SK-N-MC (cell line): Measurements from ENCODE around the gene KANTR.

Experiments used
- EZH2 ChIP-seq: fragments of 200-600 bp; sonication (generic); IDR thresholded peaks from one replicate; pipeline ENCODE4 v1.6.1; 2017; ENCODE audit warnings: antibody characterized with exemption
- FOXP2 ChIP-seq: optimal IDR thresholded peaks from 2 replicates; pipeline ENCODE3; 2011; ENCODE audit warnings: mild to moderate bottlenecking, moderate library complexity; ENCODE audit not compliant: insufficient read depth; ENCODE audit errors: extremely low read length, control extremely low read depth
- POLR2AphosphoS5 ChIP-seq: IDR thresholded peaks from 2 replicates; pipeline ENCODE4 v1.6.1; 2012; ENCODE audit warnings: mild to moderate bottlenecking, low read depth, low read length, borderline replicate concordance

DNA sequence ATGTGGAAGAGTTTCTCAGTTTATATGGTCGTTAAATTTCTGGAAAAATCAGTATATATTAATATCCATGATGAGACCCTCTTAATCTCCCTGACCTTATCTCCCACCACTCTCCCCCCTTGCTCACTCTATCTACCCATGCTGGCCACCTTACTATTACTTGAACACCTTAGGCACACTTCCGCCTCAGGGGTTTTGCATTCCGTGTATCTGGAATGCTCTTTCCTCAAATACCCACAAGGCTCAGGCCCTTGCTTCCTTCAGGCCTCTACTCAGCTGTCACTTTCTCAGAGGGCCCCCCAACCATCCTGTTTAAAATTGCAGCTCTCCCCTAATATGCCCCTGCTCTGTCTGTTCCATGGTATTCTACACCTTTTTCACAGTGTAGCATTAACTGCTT, 1.9 kb downstream of the KANTR start:
- TF ChIP-seq POLR2AphosphoS5 (no peak), EZH2 (no peak), FOXP2 (no peak)
